Measurements from ENCODE around the gene PKNOX2.

The PKNOX2 gene

DNA sequence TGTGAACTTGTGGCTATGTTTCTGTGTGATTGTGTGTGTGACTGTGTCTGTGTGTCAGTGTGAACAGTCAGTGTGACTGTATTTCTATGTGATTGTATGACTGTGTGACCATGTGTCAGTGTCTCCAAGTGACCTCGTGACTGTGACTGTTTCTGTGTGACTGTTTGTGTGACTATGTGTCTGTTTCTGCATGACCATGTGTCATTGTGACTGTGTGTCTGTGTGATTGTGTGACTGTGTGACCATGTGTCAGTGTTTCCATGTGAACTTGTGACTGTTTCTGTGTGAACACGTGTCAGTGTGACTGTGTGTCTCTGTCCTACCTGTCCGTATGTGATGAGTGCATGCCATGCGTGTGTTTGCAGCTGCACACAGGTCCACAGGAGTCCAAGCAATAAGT is 8.8 kb upstream of the PKNOX2 start:
- no peak for DNase-seq

DNA sequence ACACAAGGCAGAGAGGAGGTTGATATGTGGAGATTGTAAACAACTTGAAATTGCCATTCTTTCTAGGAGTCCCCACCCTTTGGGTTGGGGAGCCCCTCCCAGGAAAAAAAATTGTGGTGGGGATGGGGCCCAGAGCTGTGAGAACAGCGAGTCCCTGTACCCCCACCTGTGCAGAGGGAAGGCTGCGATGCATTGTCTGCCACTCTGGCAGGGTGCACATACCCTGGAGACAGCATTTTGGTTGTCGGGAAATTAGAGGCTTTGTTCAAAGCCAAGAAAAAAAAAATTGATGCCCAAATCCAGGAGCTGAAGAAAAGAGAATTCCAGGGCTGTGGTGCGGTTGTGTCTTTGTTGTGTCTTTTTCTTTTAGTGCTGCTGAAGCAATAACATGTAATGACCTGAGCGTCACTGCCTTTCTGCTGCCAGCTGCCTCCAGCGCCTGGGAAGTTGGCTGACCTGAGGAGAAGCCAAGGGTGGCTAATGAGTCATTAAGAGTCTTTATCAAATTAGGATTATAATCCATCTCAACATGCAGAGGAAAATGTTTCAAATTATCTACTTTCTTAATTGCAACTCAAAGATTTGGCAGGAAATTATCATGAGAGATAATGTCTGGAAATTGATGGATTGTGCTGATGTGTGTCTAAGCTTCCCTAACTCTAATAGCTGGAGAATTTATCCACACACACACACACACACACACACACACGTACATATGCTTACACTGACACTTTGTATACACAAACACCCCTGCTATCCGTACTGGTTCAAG is 8.0 kb upstream of the PKNOX2 start:
- no peak for DNase-seq

DNA sequence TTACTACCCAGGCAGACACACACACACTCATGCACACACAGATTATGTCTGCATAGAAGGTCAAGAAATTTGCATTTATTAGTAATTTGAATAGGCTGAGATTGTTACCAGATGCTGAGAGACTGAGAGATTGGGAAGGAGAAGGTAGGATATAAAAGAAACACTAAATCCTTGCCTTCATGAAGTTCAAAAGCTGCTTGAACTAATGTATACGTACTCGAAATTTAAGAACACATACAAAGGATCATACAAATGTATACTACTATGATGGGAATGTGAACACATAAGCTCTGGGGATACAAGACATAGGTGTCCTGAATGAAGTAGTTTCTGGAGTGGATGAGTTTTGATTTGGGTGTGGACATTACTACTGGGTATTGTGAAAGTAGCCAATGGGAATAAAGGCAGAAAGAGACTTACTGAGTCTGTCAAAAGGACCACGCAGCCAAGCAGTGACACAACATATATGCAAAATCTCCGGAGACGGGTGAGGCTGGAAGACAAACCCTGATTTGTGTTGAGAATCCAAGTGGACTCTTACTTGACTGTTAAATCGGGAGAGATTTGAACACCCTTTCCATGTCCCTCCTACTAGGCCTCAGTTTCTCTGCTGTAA is 7.3 kb upstream of the PKNOX2 start:
- no peak for DNase-seq

DNA sequence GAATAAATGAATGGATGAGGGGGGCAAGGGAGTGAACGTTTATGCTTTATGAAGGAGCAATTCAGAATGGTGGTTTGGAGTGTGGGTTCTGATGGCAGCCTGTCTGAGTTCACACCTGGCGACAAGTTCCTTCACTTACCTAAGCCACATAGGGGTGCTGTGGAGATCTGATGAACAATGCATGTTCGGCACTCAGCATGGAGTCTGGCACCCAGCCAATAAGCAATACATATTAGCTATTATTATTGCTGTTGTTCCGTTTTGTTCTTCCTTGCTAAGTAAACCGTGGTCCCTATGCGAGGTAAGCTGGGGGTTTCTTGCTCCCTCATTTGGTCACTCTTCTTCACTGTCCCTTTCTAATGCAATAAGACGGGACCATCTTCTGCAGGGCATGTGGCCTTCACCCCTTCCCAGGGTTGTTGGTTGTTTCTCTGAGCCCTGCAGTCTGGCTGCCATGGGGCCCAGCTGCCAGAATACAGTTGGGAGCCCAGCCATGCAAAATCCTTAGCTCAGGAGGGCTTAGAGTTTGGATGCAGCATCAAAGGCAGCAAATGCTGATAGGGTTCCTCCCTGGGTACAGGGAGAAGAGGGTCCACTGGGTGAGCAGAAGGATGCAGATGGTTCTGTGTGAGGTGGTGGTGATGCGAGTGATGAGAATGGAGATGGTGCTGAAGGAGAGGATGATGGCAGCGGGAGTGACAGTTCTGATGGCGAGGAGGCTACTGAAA is 6.4 kb upstream of the PKNOX2 start:
- peak; percentile 33 for DNase-seq

DNA sequence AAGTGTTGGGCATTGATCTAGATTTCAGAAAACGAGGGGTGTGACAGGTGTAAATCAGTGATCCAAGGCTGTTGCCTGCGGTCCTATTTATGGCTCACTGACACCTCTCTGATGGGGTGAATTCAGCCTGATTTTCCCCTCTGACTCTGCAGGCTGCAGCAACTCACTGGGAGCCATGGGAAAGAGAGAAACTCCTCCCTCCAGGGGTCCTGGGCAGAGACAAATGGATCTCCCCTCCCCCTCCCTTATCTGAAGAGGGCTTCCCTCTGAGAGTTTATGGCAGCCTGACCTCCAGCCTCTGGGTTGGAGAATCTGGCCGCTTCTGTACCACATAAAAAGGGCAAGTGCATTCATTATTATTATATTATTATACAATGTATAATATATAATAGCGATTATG is 1.8 kb upstream of the PKNOX2 start:
- no peak for DNase-seq

DNA sequence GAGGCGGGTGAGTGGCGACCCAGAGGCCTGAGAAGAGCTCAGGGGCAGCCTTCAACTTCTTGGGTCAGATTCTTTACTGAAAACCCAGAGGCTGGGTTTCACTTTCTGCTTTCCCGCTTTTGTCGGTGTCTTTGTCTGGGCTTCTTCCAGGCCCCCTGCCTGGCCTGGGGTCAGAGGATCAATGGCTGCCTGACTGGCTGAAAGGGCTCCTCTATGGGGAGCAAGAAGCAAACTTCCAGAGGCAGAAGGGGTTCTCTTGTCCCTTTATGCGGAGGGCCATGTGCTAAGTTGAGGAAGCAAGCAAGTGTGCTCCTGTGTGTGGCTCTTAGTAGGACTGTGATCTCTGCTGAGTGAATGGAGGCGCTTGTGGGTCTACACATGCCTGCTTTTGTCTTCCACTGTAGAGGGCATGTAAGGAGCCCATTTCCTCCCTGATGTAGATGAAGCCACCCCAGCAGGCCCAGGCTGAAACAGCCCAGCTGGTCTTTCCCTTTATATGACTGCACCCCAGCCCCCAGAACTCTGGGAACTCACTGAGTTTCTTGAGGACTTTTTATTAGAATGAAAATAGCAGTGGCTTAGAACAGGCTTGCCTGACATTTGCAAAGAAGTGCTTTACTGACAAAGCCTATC is 1.0 kb upstream of the PKNOX2 start:
- DNase-seq: no peak

DNA sequence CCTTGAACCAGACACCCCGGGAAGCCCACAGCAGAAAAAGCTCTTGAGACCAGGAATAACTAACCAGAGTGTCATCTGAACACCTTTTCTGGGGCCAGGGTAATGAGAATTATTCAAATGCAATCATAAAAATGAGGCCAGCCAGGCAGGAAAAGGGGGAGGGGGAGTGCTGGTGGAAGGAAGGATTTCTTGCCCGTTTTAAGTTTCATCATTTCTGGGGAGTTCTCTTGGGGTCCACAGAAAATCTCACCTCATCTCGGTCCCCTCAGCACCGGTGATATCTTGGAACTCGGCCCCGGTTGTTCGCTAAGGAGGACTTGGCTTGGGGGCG is 495 bp upstream of the PKNOX2 start:
- DNase-seq: no peak

DNA sequence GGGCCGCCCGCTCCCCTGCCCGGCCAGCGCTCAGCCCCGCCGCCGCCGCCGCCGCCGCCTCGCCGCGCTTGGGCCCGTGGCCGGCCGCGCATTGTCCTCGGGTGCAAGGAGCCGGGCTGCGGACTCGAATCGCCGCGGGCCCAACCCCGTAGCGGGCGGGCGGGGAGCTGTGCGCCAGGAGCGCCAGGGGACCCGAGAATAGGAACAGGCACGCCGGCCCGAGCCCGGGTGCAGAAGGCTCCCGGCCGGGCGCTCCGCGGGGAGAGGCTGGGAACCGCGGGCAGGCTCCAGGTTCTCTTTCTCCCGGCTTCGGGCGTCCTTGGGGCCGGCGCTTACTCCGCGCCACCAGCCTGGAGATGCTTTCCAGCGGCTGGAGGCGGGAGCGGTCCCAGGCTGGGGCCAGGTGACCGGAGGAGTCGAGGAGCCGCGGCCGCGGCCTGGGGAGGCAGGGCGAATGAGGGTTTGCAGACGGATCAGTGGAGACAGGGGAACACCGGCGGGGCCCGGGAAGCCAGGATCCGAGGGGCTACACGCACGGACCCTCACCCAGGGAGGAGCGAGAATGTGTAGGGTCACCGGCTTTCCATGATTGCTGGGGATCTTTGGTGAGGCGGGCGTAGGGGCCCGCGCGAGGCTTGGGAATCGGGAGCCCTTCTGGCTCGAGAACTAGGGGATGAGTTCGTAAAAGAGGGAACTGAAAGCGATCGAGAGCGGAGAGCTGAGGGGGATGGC is 726 bp downstream of the PKNOX2 start:
- DNase-seq: peak; percentile 20

DNA sequence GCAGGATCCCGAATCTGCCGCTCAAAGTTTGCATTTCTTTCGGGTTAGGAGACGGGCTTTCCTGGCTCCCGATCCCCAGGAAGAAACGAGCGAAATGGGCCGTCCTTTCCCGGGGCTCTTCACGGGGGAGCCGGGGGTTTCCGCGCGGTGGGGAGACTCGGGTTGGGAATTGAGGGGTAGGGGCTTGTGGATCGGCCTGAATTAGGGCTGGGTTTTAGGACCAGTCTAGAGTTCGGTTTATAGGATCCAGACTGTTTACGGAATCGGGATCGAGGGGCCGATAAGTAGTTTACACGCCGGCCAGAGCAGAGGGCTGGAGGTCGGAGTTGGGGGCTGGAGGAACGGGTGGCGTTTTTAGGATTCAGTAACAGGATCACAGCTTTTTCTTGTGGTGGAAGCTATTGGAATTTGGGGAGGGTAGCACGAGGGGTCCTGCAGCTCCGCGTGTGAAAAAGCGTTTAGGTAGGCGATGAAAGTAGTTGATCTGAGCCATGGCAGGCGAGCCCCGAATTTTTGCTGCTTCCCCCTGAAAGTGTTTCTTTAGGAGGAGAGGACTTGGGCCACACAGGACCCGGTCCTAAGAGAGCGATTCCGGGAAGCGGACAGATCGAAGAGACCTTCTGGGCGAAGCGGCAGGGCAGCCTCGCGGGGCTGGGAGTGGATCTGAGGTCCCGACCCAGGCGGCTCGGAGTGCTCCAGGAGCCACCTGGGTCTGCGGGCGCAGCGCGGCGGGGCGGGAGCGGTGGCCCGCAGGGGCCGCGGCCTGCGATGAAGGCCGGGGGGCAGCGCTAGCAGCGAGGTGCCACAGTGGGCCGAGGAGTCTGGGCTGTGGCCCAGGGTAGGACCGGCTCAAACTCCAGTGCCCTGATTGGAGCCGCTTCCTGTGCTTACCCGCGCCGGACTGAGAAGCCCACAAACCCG is 1.6 kb downstream of the PKNOX2 start:
- no peak for DNase-seq

DNA sequence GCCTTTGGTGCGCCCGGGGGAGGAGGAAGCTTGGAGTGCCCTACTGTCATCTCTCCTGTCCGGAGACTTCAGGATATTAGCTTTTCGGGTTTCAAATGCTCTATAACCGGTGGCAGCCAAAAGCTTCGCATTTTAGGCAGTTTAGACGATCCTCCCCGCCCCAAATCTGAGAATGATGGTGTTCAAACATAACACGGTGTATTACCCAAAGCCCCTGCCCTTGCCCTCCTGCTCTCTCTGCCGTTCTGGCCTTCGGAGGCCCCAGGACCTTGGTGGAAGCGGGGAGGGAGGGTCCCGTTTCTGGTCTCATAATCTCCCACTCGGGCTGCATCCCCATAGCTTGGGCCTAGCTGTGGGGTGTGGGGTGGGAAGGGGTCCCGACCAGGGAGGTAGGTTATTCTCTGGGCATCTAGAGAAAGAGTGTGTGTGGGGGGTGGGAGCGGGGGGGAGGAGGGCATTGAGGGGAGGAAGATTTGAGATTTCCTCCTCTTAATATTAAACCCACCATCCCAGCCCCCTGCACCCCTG is 2.3 kb downstream of the PKNOX2 start:
- DNase-seq: no peak

DNA sequence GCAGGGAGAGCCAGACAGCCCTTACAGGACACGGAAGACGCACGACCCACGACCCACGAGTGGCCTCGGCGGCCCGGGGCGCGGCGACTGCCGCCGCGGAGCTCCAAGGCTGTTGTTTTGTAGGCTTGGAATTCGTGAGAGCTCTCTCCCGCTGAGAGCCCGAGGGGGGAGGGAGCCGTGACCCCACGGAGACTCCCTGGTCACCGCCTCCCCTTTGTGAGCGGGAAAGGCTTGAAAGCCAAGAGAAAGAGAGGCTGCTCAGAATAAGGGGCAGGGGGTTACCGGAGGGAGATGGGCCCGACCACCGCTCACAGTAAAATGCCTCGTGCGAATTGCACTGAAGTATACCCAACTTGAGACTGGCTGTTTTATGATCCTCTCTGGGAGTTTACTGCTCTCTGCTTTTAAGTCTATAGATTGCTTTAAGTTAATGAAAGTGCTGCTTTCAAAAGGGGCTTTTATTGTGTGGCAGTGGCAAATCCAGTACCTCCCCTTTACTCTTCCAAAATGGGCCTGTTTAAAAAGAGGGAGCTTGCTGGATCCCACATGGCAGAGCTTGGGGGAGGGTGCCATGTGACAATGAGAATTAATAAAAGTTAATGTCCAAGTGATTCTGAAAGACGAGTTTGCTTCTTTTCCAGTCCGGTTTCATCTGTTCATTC is 2.9 kb downstream of the PKNOX2 start:
- no peak for DNase-seq

DNA sequence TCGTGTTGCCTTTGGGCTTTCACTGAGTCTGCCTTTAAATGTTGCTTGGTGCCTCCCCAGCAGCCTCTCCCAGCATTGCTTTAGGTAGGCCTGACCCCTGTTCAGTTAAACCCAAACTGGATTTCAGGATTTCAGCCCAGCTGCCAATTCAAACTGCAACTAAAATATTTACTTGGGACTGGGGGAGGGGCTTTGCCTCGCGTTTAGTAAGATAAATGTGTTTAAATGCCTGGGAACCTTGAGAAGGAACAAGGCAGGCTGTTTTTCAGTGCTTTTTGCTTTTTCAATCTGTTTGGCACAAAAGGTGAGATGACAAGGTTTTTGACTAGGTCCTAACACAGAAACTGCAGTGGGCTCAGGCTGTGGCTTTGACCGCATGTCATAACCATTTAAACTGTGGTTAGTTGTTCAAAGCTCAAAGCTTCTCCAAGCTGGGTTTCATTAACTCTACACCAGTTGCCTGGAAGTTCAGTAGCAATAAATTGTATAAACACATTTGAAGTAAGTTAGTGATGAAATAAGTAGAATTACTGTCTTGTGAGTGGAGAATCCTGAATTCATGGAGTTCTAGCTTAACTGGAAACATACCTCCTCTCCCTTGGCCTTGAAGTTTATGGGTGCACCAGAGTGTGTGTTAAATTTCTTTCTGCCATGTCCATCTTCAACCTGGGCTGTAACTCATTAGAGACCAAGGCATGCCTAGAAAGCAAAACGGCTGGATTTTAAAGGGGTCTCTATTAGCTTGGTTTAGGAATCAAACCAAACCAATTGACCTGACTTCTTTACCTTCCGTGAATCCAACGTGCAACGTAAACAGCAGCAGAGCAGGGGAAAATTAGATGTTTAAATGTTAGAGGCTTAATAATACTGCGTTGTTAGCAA is 3.6 kb downstream of the PKNOX2 start:
- no peak for DNase-seq

DNA sequence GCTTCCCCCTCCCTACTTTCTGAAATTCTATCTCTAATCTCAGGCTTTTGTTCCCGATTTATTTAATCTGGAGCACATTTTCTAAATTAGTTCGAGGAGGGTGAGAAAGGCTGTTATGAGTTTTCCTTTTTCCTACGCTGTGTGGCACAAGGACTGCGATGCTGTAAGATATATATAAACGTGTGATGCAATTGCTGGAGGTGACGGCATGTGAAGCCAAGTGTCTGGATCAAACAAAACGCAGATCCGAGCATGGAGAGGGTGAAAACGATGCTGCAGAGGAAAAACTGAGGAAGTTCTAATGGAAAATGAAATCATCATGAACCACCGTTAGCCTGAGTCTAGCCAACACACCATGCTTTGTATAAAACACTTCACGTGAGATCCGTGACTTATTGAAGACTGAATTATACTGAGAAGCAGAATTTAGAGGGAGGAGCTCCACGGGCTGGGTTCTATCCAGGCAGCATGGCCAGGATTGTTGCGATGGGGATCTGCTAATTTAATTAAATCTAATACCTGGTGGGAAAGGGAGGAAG is 4.4 kb downstream of the PKNOX2 start:
- DNase-seq: no peak

DNA sequence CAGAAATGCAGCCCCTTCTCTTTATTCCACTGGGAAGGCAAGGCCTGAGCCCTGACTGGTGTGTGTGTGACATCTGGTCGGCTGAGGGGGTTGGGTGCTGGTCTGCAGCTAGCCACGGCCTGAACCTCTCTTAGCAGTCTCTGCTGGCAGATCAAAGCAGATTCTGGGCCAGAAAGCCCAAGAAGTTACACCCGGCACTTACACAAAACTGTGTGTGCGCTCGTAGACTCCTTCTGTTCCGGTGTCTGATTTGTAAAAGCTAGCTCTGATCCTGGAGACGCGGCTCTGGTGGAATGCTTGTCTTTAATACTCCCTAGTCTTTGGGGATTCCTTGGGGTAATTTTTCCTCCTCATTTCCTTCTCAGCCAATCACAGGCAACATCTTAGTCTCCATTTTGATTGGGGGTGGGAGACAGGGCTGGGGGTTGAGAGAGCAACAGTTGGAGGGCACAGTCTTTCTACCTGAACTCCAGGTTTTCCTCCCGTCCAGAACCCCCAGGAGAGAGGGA is 5.5 kb downstream of the PKNOX2 start:
- no peak for DNase-seq

DNA sequence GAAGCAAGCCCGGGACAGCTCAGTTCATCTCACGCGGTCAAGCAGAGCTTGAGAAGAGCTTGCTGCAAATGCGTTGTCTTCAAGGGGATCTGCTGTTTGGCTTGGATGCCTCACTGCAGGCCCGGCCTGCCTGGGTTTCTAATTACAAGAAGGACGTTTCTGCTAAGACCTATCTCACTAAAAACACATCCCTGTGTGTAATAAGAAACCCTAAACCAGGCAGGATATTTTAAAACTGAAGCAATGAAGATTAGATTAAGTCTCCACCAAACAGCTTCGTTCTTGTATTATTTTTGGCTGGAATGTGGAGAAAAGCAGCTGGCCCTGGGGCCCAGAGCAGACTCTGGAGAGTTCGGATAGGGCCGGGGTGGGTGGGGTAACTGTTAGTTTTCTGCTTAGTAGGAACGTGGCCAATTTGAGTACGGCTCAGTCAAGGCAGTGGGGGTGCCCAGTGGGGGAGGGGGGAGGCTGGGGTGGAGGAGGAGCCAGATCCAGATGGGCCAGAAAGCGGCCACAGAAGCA is 6.0 kb downstream of the PKNOX2 start:
- no peak for DNase-seq

DNA sequence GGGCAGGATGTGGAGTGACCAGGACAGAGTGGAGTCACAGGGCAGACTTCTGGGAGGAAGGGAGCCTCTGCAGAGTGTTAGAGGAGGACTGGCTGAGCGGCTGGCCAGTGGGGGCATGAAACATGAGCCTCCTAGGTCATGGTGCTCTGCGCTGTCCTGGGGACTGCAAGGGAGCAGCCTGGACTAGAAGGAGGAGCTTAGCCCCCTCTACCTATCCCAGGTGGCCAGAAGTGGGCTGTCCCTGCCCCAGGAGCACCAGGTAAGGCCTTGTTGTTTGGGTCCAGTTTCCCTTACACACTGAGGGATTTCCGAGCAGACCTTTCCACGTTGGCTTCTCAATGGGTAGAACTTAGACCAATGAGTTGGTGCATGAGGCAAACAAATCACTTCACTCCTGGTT is 7.4 kb downstream of the PKNOX2 start:
- DNase-seq: no peak

DNA sequence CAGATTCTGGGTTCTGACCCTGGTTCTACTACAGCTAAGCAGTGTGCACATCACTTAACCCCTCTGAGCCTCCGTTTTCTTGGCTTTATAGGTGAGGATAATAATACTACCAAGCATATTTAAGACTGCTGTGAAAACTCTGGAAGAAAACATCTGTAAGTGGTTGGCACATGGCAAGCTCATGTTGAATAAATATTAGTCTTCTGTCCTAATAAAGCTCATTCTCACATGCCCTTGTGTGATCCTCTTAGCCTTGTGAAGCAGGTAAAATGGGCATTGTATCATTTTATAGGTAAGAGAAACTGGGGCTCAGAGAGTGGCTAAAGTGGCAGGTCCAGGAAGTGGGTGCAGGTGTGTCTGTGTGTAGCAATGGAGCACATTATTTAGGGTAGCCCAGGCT is 8.5 kb downstream of the PKNOX2 start:
- DNase-seq: no peak

DNA sequence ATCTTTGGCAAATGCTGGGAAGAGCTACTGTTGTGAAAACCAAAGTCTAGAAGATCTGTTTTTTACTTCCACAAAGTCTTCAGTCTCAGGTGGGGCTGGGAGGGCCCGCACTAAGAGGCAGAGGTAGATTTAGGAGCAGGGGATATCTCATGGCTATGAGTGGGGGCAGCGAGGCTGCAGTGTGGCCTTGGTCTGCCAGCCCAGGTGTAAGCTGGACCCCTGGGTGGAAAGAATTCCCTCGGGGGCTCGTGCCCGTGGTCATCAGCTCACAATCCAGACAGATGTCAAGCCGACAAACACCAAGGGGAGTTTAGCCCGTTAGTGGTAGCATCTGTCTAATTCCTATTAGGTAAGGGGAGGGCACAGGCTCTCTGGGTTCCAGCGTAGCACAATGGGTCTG is 9.0 kb downstream of the PKNOX2 start:
- DNase-seq: no peak

DNA sequence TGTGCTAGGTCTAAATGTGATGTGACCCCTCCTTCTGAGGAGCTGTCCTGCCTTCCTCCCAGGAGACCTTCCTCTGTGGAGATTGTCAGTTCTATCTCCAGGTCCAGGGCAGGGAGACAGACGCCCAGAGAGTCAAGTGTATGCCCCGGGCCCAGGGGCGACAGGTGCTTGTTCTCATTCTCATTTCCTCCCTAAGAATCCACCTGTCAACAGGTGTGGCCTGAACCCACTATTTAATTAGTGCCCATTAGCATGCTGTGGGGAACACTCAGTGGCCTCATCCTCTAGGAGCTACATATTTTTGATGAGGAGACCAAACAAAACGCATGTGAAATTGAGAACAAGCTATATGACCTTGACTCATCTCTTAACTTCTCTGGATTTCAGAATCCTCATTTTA is 9.5 kb downstream of the PKNOX2 start:
- DNase-seq: no peak
